Keratinocyte (primary cell): ENCODE data around the gene RB1.

ENCODE experiments used
- EZH2 ChIP-seq: IDR thresholded peaks from one replicate; pipeline ENCODE4 v1.6.1; 2012; ENCODE audit warnings: inconsistent platforms, mild to moderate bottlenecking, low read length, moderate library complexity
- TF ChIP-seq, protein P1 (sequence below), 3 experiments: IDR thresholded peaks in 1 of 3; conservative IDR thresholded peaks in 1 of 3; optimal IDR thresholded peaks in 1 of 3; 2 replicates in 2 of 3; 3 replicates in 1 of 3; pipeline versions ENCODE3 to v1.5.1; 2011; ENCODE audit warnings: low read length in 3 of 3, mild to moderate bottlenecking in 3 of 3, moderate library complexity in 2 of 3, control low read depth in 1 of 3, inconsistent platforms in 1 of 3; ENCODE audit not compliant: insufficient read depth in 2 of 3; ENCODE audit errors: extremely low read depth in 1 of 3

DNA sequence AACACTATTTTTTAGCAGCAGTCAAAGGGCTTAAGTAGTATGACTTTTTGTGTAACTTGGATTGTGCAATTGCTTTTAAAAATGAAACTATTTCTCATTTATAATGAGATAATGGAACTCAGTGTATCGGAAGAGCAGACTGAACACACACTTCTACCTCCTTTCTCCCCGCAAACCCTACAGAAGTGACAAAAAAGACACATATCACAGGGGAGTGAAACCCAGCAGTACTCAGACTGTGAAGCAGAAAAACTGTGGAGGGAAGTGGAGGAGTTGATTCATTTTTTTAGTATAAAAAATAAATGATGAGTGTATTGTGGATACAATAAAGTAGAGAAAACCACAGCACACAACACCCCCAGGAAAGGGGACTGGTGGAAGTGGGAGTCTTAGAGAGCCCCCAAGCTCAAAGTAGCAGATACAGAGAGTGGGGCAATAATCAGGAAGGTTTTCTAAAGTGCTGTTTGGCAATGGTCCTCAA is 99.6 kb downstream of the RB1 start:
- TF ChIP-seq, protein P1, sequence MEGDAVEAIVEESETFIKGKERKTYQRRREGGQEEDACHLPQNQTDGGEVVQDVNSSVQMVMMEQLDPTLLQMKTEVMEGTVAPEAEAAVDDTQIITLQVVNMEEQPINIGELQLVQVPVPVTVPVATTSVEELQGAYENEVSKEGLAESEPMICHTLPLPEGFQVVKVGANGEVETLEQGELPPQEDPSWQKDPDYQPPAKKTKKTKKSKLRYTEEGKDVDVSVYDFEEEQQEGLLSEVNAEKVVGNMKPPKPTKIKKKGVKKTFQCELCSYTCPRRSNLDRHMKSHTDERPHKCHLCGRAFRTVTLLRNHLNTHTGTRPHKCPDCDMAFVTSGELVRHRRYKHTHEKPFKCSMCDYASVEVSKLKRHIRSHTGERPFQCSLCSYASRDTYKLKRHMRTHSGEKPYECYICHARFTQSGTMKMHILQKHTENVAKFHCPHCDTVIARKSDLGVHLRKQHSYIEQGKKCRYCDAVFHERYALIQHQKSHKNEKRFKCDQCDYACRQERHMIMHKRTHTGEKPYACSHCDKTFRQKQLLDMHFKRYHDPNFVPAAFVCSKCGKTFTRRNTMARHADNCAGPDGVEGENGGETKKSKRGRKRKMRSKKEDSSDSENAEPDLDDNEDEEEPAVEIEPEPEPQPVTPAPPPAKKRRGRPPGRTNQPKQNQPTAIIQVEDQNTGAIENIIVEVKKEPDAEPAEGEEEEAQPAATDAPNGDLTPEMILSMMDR (optimal IDR thresholded peaks at IDR 0.05 in 1 of 3, IDR thresholded peaks at IDR 0.05 in 1 of 3, conservative IDR thresholded peaks at IDR 0.05 in 1 of 3; ENCODE audit: extremely low read depth in 1 of 3, insufficient read depth in 2 of 3, low read length in 3 of 3) = no peak
- no peak for TF ChIP-seq EZH2
